COR-L47 (cell line): Measurements from ENCODE around the gene LIPA.

Experiments used
- DNase-seq: peaks from one replicate; lab custom pipeline; 2025; lab: John Stamatoyannopoulos, UW

LIPA gene

DNA sequence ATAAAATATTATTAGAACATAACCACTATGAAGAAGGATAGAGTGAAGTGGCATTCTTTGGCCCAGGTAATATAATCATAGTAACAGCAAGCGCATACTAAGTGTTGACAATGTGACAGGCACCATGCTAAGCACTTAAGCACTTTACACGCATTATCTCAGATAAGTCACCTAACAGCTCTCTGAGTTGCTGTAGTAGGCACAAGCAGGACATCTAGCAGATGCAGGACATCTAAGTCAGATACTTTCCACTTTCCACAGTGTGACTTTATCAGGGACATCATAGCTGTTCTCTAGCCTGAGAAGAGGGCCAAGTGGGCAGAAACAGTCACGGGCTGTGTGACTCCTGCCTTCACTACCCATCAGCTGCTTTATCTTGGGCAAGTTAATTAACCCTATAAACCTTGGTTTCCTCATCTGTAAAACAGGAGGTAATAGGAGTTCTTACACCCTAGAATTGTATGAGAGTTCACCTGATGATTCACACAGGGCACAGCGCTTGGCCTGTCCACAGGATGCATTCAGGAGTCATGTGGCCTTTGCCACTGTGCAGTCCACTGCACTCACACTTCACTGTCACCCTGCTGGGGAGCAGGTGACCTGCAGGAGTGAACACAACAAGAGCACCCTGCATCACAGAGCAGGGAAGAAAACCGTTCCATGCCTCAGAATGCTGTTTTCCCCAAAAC, 12.5 kb downstream of the LIPA start:
- DNase-seq, result no peak

DNA sequence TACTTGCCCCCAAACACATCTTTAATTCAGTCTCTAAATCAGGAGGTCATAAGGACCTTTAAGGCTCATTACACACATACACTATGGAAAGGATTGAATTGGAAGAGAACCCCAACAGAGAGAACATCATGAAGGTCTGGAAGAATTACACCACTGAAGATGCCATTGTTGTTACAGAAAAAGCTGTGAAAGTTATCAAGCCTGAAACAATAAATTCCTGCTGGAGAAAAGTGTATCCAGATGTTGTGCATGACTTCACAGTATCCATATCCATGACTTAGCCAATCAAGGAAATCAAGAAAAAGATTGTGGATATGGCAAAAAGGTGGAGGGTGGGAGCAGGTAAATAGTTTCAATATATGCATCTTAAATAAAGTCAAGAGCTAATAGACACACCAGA, 13.7 kb downstream of the LIPA start:
- DNase-seq, result no peak

DNA sequence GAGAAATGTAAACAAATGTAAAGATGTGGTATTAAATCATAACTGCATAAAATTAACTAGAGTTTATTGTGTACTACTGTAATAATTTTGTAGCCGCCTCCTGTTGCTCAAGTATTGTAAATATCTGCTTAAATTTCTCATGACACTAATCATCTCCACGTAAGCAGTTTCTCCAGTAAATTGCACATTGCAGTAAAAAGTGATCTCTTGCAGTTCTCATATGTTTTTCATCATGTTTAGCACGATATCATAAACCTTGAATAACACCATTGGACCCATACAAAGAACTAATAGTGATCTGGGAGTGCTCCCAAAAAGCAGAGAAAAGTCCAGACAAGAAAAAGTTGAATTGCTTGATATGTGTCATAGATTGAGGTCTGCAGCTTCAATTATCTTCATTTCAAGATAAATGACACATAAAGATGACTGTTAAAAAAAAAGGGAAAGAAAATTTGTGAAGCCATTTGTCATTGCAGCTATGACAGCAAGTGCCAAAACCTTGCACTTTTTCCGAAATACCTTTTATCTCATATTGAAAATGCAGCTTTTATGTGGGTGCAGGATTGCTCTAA, 15.3 kb downstream of the LIPA start:
- no peak for DNase-seq

DNA sequence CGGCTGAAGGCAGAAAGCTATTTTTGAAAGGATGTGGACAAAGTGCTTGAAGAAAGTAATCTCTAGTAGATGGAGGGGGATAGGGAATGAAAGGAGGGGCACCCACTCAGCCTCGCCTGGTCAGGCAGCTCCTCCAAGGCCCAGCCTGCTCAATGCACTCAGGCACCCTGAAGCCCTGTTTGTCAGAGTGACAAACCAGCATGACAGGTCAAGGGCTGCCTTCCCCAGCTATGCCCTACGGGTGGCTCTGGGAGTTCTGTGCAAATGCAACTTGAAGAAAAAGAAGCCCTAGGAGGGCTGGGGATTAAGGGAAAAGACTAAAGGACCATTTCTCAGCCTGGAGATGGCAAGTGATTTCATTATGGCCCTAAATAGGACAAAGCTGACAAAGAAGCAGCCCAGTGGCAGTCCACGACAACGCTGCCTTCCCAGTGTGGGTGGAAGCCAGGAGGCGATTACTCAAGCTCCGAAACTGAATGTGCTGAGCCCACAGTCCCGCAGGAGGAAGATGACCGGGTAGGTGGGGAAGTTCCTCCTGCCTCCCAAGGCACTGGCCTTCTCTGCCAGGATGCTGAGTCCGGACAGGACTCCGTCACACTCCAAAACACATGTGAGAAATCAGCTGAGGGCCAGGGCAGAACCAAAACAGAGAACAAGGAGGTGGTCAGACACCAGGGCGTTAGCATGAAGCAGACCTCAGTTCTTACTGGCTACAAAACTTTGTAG, 16.3 kb downstream of the LIPA start:
- DNase-seq, result no peak

DNA sequence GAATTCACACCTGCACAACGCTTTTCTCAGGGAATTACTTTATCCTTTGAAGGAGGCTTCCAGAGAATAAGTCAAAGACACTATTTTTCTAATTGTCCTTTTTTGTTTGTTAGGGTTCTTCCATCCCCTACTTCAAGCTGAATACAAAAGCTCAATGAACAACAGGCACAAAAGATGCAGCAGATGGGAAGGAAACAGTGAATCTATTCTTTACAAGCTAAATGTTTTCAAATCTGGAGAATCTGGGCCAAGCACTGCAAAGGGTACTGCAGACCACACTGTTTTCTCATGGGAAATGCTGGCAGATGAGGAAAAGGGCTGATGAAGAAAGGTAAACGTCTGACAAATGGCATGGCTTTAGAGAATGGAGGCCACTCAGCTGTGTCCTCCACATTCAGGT, 18.5 kb downstream of the LIPA start:
- no peak for DNase-seq

DNA sequence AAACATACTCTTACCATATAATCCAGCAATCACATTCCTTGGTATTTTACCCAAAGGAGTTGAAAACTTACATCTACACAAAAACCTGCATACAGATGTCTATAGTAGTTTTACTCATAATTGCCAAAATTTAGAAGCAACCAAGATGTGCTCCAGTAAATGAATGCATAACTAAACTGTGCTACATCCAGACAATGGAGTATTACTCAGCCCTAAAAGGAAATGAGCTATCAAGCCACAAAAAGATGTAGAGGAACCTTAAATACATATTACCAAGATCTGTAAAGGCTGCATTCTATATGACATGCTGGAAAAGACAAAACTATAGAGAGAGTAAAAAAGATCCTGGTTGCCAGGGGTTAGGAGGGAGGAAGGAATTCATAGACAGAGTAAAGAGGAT, 22.6 kb downstream of the LIPA start:
- no peak for DNase-seq

DNA sequence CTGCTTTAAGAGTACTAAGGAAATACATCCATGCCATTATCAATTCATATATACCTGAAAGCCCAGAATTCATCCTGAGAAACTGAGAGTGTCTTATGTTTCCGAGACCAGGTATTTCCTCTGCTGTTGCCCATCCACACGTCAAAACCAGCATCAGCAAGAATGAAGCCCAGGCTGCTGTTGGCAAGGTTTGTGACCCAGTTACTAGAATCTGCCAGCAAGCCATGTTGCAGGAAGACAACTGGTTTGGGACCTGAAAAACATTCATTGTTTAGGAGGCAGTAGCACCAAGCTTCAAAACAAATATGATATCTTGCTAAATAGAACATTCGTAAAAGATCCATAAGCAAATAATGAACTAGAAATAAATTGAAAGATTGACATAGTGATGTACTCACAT, 23.4 kb downstream of the LIPA start:
- no peak for DNase-seq

DNA sequence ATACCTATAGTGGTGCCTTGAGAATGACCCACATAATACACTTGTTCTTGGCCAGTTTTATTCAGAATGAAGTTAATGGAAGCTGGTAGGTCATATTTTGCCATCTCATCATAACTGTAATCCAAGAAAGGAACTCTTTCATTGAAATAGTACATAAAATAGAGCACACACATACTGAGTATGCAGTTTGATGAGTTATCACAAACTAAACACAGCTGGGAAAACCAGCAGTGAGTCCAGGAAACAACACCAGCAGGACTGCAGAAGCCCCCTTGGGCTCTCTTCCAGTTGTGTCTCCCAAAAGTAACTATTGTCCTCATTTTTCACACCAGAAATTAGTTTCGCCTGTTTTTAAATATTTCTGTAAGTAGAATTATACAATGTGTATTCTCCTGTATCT, 24.7 kb downstream of the LIPA start:
- DNase-seq, result no peak

DNA sequence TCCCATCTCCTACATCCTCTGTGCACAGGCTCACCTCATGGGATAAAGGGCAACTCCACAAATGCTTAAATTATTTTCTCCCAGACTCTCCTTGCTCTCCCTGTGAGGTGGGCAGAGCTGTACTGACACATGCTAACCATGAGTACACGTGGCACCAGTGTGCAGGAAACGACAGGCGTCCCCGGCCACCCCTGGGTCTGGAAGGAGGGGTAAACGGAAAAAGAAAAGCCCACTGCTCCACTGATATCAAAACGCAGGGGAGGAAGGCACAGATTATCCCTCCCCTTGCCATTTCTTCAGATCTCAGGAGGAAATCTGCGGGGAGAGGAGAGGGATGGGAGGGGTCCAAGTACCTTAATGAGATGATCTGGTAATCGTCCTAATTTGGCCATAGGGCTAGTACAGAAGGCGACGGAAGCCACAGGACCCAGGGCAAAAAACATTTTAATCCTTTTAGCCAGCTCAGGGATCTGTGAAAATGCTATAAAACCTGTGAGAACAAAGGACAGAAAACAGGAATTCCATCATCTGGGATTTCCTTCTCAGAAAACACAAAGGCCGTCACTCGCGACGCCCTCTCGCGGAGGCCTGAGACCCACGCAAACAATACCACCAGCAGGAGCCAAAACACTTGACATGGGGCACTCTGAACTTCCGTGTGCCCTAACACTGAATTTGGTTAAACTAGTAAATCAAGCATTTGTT, 26.7 kb downstream of the LIPA start:
- DNase-seq, result no peak

DNA sequence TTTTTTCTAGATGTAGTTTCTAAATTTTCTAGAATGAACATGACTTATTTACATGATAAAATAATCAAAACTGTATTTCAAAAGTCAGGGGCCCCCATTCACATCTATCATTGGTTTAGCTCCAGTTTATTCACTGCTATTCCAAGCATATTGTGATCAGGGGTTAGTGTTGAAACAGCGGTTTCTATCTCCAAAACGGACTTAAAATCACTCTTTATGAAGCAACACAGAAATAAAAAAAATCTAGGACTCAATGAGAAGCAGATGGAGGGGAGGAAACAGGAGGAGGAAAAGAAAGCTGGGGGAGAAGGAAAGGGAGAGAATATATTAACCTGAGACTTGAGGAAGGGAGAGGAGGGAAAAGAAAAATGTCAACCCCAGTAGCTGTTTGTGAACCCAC, 29.7 kb downstream of the LIPA start:
- DNase-seq, result no peak

DNA sequence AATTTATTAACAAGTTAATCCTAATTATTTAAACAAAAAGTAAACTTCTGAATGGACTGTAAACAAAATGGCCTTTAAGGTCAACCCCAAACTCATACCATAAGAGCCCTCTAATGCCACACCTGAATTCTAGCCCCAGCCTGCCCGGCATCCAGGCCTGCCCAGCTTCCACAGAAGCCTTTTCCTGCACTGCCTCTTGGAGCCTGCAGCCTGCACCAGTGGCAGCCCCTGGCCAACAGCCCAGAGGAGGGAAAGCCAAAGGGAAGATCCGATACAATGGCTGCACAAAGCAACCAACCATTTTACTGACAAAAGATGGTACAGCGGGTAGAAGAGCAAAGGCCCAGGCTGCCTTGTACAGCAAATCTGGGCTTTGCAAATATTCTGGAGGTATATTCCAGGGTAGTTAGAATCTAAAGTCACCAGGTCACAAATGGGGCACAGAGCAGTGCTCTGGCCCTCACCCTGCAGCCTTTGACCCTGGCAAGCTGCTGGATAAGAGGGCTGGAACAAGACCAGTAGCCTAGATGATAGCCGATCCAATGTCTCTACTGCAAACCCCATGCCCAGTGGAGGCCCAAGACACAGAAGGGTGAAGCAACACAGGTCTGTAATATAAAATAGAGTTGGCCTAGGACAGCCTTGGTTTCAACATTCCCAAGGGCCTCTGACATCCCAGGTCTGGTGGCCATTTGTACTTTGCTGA, 31.9 kb downstream of the LIPA start:
- no peak for DNase-seq

DNA sequence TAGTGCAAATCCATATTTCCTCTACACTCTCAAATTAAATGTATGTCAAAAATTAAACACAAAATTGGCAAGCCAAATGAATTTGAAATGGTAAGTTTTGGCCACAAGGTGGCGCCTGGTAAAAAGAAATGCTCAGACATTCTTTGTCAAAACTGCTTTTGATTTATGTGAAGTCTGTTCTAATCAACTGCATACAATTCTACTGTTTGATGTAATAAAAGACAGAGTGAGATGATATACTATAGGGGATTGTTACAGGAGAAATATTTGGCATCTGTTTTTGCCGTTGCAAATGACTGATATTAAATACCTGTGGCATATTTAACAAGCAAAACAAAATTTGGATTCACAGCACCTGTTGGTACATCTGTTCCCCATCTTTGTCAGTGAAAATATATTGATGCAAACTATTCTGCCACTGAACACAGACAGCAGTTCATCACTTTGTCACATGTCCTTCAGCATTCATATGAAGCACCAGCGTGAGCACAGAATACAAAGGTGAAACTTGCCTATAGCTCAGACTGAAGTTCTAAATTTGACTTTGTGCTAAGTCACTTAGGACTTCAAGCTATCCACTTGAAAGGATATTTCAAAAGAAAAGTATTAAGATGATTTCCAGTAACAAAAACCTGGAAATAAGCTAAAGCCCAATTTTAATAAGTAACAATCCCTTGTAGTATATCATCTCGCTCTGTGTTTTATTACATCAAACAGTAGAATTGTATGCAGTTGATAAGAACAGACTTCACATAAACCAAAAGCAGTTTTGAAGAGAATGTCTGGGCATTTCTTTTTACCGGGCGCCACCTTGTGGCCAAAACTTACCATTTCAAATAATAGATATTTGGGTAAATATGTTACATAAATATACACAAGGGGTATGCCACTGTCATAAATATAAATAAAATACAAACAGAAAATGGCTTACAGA, 34.3 kb downstream of the LIPA start:
- peak; percentile 21 for DNase-seq

DNA sequence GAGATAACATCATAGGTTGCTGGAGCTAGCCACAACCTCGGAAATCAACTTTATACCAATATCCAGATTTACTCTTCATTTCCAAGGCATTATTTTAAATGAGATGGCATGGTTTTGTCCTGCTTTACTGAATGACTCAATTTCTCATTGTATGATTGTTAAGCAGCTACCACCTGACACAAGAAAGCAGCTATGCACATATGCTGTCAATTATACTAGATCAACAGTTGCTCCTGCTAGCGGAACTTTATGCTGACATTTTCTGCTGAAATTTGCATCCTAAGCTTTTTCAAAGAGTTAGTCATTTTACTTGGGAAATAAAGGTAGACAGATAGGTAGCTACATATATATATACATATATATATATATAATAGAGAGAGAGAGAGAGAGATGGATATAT, 35.5 kb downstream of the LIPA start:
- no peak for DNase-seq

DNA sequence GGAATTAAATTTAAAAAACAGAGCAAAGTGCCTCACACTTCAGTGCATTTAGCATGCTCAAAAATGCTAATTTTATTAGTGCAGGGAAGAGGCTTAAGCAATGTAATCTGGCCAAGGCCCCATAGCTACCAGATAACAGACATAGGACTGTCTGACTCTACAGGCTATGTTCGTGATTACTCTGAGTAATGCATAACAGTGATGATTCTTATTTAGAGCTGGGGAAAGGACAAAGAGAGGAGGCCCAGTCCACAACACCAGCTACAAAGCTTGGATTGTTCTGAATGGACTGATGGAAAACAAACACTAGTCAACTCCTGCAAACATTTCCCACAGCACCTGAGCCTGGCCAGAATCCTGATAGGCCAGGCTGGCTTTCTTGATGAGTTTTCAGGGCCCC, 36.1 kb downstream of the LIPA start:
- no peak for DNase-seq

DNA sequence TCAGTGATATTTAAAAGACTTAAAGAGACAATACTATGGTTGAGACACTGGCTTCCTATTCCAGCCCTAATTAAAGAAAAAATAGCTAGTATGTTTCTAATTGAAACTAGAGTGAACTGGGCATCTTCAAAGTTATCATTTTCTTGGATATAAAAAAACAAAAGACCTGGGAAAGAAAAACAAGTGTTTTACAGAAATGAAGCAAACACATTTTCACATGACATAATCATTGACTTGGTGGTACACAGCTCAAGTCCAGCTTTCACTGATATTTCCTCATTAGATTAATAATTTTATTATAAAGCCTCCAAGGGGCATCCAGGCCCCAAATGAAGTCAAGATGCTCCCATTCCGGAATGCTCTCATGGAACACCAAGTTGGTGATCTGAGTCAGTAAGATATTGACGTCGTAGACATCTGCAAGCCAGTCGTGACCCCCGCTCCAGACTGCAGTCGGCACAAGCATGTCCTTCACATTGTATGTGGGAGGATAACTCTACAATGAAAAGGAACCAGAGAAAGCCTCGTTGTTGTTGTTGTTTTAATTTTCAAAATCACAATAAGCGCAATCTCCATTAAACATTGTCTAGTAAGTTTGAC, 36.9 kb downstream of the LIPA start:
- DNase-seq, result no peak

DNA sequence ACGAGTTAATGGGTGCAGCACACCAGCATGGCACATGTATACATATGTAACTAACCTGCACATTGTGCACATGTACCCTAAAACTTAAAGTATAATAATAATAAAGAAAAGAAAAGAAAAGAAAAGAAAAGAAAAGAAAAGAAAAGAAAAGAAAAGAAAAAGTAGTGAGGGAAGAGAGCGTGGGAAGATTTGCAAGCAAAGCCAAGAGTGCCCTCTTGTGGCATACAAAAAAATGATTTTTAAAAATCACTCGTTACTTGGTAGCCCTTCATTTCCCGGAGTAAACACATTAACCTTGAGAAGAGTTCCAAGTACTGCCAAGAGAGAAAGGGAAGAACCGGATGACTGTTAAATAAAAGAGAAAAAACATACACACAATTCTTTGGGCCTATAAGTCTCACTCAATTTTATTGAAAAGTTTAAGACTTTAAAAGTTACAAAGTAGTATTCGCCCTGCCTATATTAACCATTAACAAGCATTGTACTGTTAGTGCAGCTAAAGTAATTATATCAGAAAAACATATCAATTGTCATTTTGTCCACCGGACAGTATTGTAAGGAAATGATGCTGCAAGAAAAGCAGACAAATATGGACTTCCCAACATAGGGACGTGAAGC, 38.3 kb downstream of the LIPA start:
- DNase-seq, result no peak

DNA sequence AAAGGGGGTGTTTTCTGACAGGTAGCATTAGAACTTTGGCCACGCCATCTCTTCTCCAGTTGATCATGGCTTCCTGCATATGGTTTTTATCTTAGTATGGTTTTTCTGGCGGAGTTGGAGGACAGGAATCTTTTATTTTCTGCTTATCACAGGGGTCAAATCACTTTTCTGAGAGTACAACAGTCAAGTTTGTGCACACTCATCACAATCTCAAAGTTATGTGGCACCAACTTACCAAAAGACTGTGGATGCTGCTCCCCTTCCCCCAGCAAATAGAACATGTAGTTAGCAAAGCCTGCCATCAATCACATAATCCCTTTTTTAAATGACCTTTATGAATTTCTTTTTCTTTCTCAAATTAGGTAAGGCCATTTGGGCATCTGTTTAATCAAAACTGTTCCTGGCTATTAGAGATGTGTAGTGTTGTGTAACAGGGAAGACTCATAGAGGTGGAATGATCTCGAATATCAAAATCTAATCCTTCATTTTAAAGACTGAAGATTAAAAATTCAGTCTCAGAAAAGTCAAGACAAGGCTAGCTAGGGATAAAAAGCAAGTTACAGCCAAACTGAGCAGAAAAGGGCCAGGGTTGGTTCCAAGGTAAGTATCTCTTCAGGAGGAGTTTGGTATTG, 40.7 kb downstream of the LIPA start:
- no peak for DNase-seq

DNA sequence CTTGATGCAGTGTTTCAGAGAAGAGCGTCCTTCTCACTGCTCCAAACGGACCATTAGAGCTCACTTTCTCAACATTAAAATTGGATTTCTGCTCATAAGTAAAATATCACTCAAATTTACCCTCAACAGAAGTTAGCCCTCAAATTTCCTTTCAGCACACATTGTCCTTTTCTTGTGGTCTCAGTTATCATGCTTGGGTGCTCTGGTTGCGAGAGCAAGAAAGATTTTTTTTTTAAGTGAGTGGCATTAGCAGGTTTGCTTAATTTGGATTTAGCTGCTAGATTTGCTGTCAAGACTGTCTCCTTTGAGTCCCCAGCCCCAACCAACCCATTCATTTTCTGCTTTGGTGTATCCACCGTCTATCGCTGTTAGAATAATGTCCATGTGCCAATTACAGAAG, 41.9 kb downstream of the LIPA start:
- DNase-seq, result no peak

DNA sequence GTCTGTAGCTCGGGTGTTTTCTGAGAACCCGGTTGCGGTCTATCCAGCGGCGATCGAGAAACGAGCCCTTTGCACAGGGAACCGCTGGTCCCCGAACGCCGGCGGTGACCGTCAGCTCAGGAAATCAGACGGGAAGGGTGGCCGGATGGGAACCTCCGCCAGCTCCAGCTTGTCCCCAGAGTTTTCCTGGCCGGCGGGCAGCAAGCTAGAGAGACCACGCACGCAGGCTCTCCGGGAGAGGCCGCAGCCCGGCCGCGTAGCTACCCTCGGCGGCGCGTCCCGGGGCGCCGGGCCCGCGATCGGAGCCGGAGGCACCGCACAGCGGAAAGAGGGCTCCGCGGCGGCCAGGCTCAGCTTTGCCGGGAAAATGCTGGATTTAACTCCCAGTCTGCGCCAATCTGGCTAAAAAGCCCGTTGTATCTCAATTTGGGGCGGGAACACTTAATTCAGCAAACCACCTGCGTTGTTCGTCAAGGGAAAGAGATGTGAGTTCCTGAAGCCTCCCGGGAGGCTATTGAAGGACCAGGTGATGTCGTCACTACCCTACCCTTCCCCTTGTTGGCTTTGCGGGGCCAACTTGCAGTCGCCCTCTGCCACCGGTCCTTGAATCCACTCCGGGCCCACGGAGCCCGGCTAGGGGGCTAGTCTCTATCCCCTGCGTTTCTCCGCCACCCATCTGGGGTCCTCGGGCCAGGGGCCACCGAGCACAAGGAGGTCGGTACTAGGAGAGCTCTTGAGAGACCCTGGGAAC, 43.6 kb downstream of the LIPA start:
- DNase-seq, result no peak
